ENCODE results near the gene NCSTN.
A peak's percentile ranks its signal among the peaks of the same experiment; 100 is the strongest.
"Not testable (repeated sequence)": the region's sequence is repeated elsewhere in the genome, so short reads cannot be mapped to it uniquely, and the experiment has no call there.

NCSTN gene

GRCh38 chr1:160376525-160377131, 33.4 kb downstream of the NCSTN start:
- Histone ChIP-seq H3K9me3 (ENCODE audit: insufficient read depth, low read length) (no peaks in the 10 kb centered on the region), H3K27me3 (ENCODE audit: insufficient read depth, insufficient read length) (no peaks in the 10 kb centered on the region), H3K4me3 (ENCODE audit: insufficient read length, low read depth) (no peak overlapping the region), H3K9ac (ENCODE audit: insufficient read length, low read depth) (peak overlapping the region; percentile 28), H3K36me3 (ENCODE audit: insufficient read depth, insufficient read length, low read length) (no peaks in the 10 kb centered on the region), H3K4me1 (ENCODE audit: insufficient read depth, insufficient read length) (peaks cover 31% of the 10 kb centered on the region)
- TF ChIP-seq ZNF274 (IDR thresholded peaks at IDR 0.05; ENCODE audit: low read depth, low read length), result no peak
- no peak for TF ChIP-seq SUZ12 (IDR thresholded peaks at IDR 0.05; ENCODE audit: extremely low read depth, insufficient read depth, insufficient read length)
- TF ChIP-seq YY1 (IDR thresholded peaks at IDR 0.05; ENCODE audit: insufficient read depth, insufficient read length), result no peak
- peak; percentile 91 for DNase-seq (ENCODE audit: low read depth, low spot score)

GRCh38 chr1:160377585-160378206, 34.5 kb downstream of the NCSTN start:
- Histone ChIP-seq H3K9me3 (ENCODE audit: insufficient read depth, low read length) (no peaks in the 10 kb centered on the region), H3K4me1 (ENCODE audit: insufficient read depth, insufficient read length) (peaks cover 31% of the 10 kb centered on the region), H3K27me3 (ENCODE audit: insufficient read depth, insufficient read length) (no peaks in the 10 kb centered on the region), H3K4me3 (ENCODE audit: insufficient read length, low read depth) (no peak overlapping the region), H3K36me3 (ENCODE audit: insufficient read depth, insufficient read length, low read length) (no peaks in the 10 kb centered on the region), H3K9ac (ENCODE audit: insufficient read length, low read depth) (peak overlapping the region; percentile 22)
- no peak for DNase-seq (ENCODE audit: low read depth, low spot score)
- no peak for TF ChIP-seq SUZ12 (IDR thresholded peaks at IDR 0.05; ENCODE audit: extremely low read depth, insufficient read depth, insufficient read length)
- TF ChIP-seq YY1 (IDR thresholded peaks at IDR 0.05; ENCODE audit: insufficient read depth, insufficient read length), result no peak
- TF ChIP-seq ZNF274 (IDR thresholded peaks at IDR 0.05; ENCODE audit: low read depth, low read length), result no peak

- H3K27me3 ChIP-seq (ENCODE audit: insufficient read depth, insufficient read length); H3K9me3 ChIP-seq (ENCODE audit: insufficient read depth, low read length); H3K9ac ChIP-seq (ENCODE audit: insufficient read length, low read depth); DNase-seq (ENCODE audit: low read depth, low spot score); H3K4me3 ChIP-seq (ENCODE audit: insufficient read length, low read depth); H3K36me3 ChIP-seq (ENCODE audit: insufficient read depth, insufficient read length, low read length); H3K4me1 ChIP-seq (ENCODE audit: insufficient read depth, insufficient read length): not testable (repeated sequence)
These were observed 41.6 kb downstream of the NCSTN start for GRCh38 chr1:160384812-160385211.

- not testable (repeated sequence) for H3K36me3 ChIP-seq (ENCODE audit: insufficient read depth, insufficient read length, low read length); H3K4me3 ChIP-seq (ENCODE audit: insufficient read length, low read depth)
These were observed 45.2 kb downstream of the NCSTN start for GRCh38 chr1:160388406-160388805.

GRCh38 chr1:160394673-160395072, 51.5 kb downstream of the NCSTN start:
- peaks cover 8% of the 10 kb centered on the region for H3K4me1 ChIP-seq (ENCODE audit: insufficient read depth, insufficient read length)
- H3K9me3 ChIP-seq (ENCODE audit: insufficient read depth, low read length), result no peaks in the 10 kb centered on the region
- H3K9ac ChIP-seq (ENCODE audit: insufficient read length, low read depth), result no peak overlapping the region
- TF ChIP-seq YY1 (IDR thresholded peaks at IDR 0.05; ENCODE audit: insufficient read depth, insufficient read length) (no peak), SUZ12 (IDR thresholded peaks at IDR 0.05; ENCODE audit: extremely low read depth, insufficient read depth, insufficient read length) (no peak), ZNF274 (IDR thresholded peaks at IDR 0.05; ENCODE audit: low read depth, low read length) (no peak)
- DNase-seq (ENCODE audit: low read depth, low spot score), result no peak
- H3K4me3 ChIP-seq (ENCODE audit: insufficient read length, low read depth), result no peak overlapping the region
- H3K36me3 ChIP-seq (ENCODE audit: insufficient read depth, insufficient read length, low read length), result no peaks in the 10 kb centered on the region
- no peaks in the 10 kb centered on the region for H3K27me3 ChIP-seq (ENCODE audit: insufficient read depth, insufficient read length)

More at GRCh38 chr1:160388406-160388805, 45.2 kb downstream of the NCSTN start:
- H3K27me3 ChIP-seq (ENCODE audit: insufficient read depth, insufficient read length); H3K9me3 ChIP-seq (ENCODE audit: insufficient read depth, low read length); H3K9ac ChIP-seq (ENCODE audit: insufficient read length, low read depth); H3K4me1 ChIP-seq (ENCODE audit: insufficient read depth, insufficient read length); DNase-seq (ENCODE audit: low read depth, low spot score): not testable (repeated sequence)

- Histone ChIP-seq H3K27me3 (ENCODE audit: insufficient read depth, insufficient read length) (no peaks in the 10 kb centered on the region), H3K9me3 (ENCODE audit: insufficient read depth, low read length) (no peaks in the 10 kb centered on the region), H3K4me1 (ENCODE audit: insufficient read depth, insufficient read length) (peaks cover 20% of the 10 kb centered on the region), H3K9ac (ENCODE audit: insufficient read length, low read depth) (no peak overlapping the region), H3K4me3 (ENCODE audit: insufficient read length, low read depth) (no peak overlapping the region), H3K36me3 (ENCODE audit: insufficient read depth, insufficient read length, low read length) (peaks cover 4% of the 10 kb centered on the region)
- TF ChIP-seq ZNF274 (IDR thresholded peaks at IDR 0.05; ENCODE audit: low read depth, low read length) (no peak), SUZ12 (IDR thresholded peaks at IDR 0.05; ENCODE audit: extremely low read depth, insufficient read depth, insufficient read length) (no peak), YY1 (IDR thresholded peaks at IDR 0.05; ENCODE audit: insufficient read depth, insufficient read length) (no peak)
- no peak for DNase-seq (ENCODE audit: low read depth, low spot score)
These were observed 54.5 kb downstream of the NCSTN start for GRCh38 chr1:160397651-160398050.

- Histone ChIP-seq H3K9me3 (ENCODE audit: insufficient read depth, low read length) (no peaks in the 10 kb centered on the region), H3K4me1 (ENCODE audit: insufficient read depth, insufficient read length) (peaks cover 23% of the 10 kb centered on the region), H3K36me3 (ENCODE audit: insufficient read depth, insufficient read length, low read length) (peaks cover 6% of the 10 kb centered on the region), H3K9ac (ENCODE audit: insufficient read length, low read depth) (peak overlapping the region; percentile 90), H3K27me3 (ENCODE audit: insufficient read depth, insufficient read length) (no peaks in the 10 kb centered on the region), H3K4me3 (ENCODE audit: insufficient read length, low read depth) (no peak overlapping the region)
- no peak for TF ChIP-seq YY1 (IDR thresholded peaks at IDR 0.05; ENCODE audit: insufficient read depth, insufficient read length)
- TF ChIP-seq ZNF274 (IDR thresholded peaks at IDR 0.05; ENCODE audit: low read depth, low read length), result no peak
- TF ChIP-seq SUZ12 (IDR thresholded peaks at IDR 0.05; ENCODE audit: extremely low read depth, insufficient read depth, insufficient read length), result no peak
- no peak for DNase-seq (ENCODE audit: low read depth, low spot score)
These were observed 55.6 kb downstream of the NCSTN start for GRCh38 chr1:160398823-160399222.
